Testis (tissue), 3 donors: ENCODE data around the gene GMPR. TPM values are rescaled to one million over a fixed set of nuclear protein-coding genes. Genes with fewer than 3 reads are reported as not detected.

ENCODE experiments used
- DNase-seq: peaks from one replicate; pipeline ENCODE4 v3.0.0-alpha.2; 2019
- H3K27ac ChIP-seq, 2 donors: fragments of 200-600 bp; sonication (generic); one replicate each; pipeline ENCODE4 v1.5.1; 2019
- H3K27me3 ChIP-seq: fragments of 200-600 bp; sonication (generic); one replicate; pipeline ENCODE4 v1.5.1; 2019
- H3K36me3 ChIP-seq: fragments of 200-600 bp; sonication (generic); one replicate; pipeline ENCODE4 v1.5.1; 2017; ENCODE audit warnings: low read depth; ENCODE audit errors: missing control alignments
- H3K4me1 ChIP-seq: fragments of 200-600 bp; sonication (generic); one replicate; pipeline ENCODE4 v1.5.1; 2019
- H3K4me3 ChIP-seq, 2 donors: fragments of 200-600 bp; sonication (generic); one replicate each; pipeline ENCODE4 v1.5.1; 2017 to 2019
- H3K9me3 ChIP-seq: fragments of 200-600 bp; sonication (generic); one replicate; pipeline ENCODE4 v1.5.1; 2017
- CTCF ChIP-seq, 3 experiments: fragments of 450-650 bp in 2 of 3; fragments of 200-600 bp in 1 of 3; sonication (generic) in 1 of 3; IDR thresholded peaks; one replicate each; pipeline ENCODE4 v1.5.1; 2016 to 2019; ENCODE audit warnings: antibody characterized with exemption in 3 of 3, mild to moderate bottlenecking in 2 of 3, moderate library complexity in 1 of 3
- POLR2A ChIP-seq: fragments of 450-650 bp; IDR thresholded peaks from one replicate; pipeline ENCODE4 v1.6.1; 2017; ENCODE audit warnings: antibody characterized with exemption, mild to moderate bottlenecking, moderate library complexity
- WGBS, 2 donors: methylation state at CpG; one replicate each; pipeline ENCODE4 v1.1.5; 2018; 5-methylcytosine and 5-hydroxymethylcytosine counted together
- intact Hi-C: fragments of 100-400 bp; cut with DNase I; formaldehyde crosslinking; loops from one replicate; pipeline ENCODE4 v1.15.1; 2023; ENCODE audit warnings: low total_unique reads
- polyA plus RNA-seq: library from polyadenylated mRNA; stranded (reverse); fragments of 350-450 nt; fragmentation: Illumina TruSeq; extraction: RNeasy Lipid Tissue Mini Kit (QIAGEN cat#74804); gene quantifications from one replicate; pipeline ENCODE4 v1.2.3, GENCODE V29; 2014; ENCODE audit warnings: low read depth, low replicate concordance; ENCODE audit not compliant: insufficient read depth
- total RNA-seq, 2 donors: library from RNA; depleted of rRNA; stranded (reverse); fragments of >200 nt; gene quantifications; one replicate each; pipeline ENCODE4 v1.2.3, GENCODE V29; 2016

Gene GMPR
- total and polyA plus RNA-seq, 3 donors from 2014 or later = 121 to 215 (median 164) TPM

- no peak for DNase-seq
- TF ChIP-seq CTCF (IDR thresholded peaks at IDR 0.05) = no peak
- no peak for TF ChIP-seq POLR2A
- Histone ChIP-seq H3K4me1 (peaks cover 40% of the 10 kb centered on the region), H3K9me3 (no peaks in the 10 kb centered on the region), H3K36me3 (no peaks in the 10 kb centered on the region), H3K4me3 (peak overlapping the region; percentile 18 to 26), H3K27me3 (no peaks in the 10 kb centered on the region), H3K27ac (peak overlapping the region; percentile 30 to 31)
- intact Hi-C loops = no loop called here
- WGBS, 2 donors = 77 to 79% methylated on average over 5 to 29 of the region's 32 CpGs
Measured at GRCh38 chr6:16227048-16227562, 11.3 kb upstream of the GMPR start.

GRCh38 chr6:16227605-16228004 lies 10.8 kb upstream of the GMPR start:
- Histone ChIP-seq H3K9me3 (no peaks in the 10 kb centered on the region), H3K27ac (peak overlapping the region; percentile 30 to 31), H3K27me3 (no peaks in the 10 kb centered on the region), H3K36me3 (no peaks in the 10 kb centered on the region), H3K4me1 (peaks cover 40% of the 10 kb centered on the region), H3K4me3 (peak overlapping the region; percentile 18 to 26)
- WGBS, 2 donors = 43 to 58% methylated on average over 7 of the region's 7 CpGs
- no peak for DNase-seq
- TF ChIP-seq POLR2A (no peak), CTCF (IDR thresholded peaks at IDR 0.05) (no peak)
- intact Hi-C loops = no loop called here

GRCh38 chr6:16228043-16228442 lies 10.3 kb upstream of the GMPR start:
- H3K4me1 ChIP-seq = peaks cover 35% of the 10 kb centered on the region
- TF ChIP-seq POLR2A (no peak), CTCF (IDR thresholded peaks at IDR 0.05) (no peak)
- H3K27me3 ChIP-seq = no peaks in the 10 kb centered on the region
- WGBS, 2 donors = 65 to 79% methylated on average over 5 of the region's 5 CpGs
- peak overlapping the region in 1 of 2 donors; percentile 18 for H3K4me3 ChIP-seq
- intact Hi-C loops = no loop called here
- no peaks in the 10 kb centered on the region for H3K36me3 ChIP-seq
- no peak for DNase-seq
- H3K9me3 ChIP-seq = no peaks in the 10 kb centered on the region
- peak overlapping the region; percentile 21 to 31 for H3K27ac ChIP-seq

GRCh38 chr6:16228709-16229665 lies 9.4 kb upstream of the GMPR start:
- Histone ChIP-seq H3K9me3 (no peaks in the 10 kb centered on the region), H3K27me3 (no peaks in the 10 kb centered on the region), H3K4me3 (no peak overlapping the region), H3K4me1 (peaks cover 26% of the 10 kb centered on the region), H3K36me3 (no peaks in the 10 kb centered on the region), H3K27ac (peak overlapping the region; percentile 21 to 31)
- intact Hi-C loops = no loop called here
- peak; percentile 49 for DNase-seq
- TF ChIP-seq CTCF (IDR thresholded peaks at IDR 0.05) = peak in 1 of 3 experiments; percentile 14
- no peak for TF ChIP-seq POLR2A
- WGBS, 2 donors = 31 to 46% methylated on average over 20 of the region's 20 CpGs
